SH-SY5Y (cell line): ENCODE data around the gene RAD51B.

ENCODE experiments used
- GATA2 ChIP-seq: IDR thresholded peaks from 2 replicates; pipeline ENCODE4 v1.6.1; 2011; ENCODE audit warnings: mild to moderate bottlenecking, low read depth, low read length
- GATA3 ChIP-seq: IDR thresholded peaks from 2 replicates; pipeline ENCODE4 v1.6.1; 2011; ENCODE audit warnings: low read depth, mild to moderate bottlenecking, low read length, moderate library complexity

RAD51B gene

GRCh38 chr14:68462683-68463082, 643.1 kb downstream of the RAD51B start:
- no peak for TF ChIP-seq GATA3
- no peak for TF ChIP-seq GATA2

GRCh38 chr14:68463299-68463698, 643.7 kb downstream of the RAD51B start:
- TF ChIP-seq GATA3 (no peak), GATA2 (no peak)

DNA sequence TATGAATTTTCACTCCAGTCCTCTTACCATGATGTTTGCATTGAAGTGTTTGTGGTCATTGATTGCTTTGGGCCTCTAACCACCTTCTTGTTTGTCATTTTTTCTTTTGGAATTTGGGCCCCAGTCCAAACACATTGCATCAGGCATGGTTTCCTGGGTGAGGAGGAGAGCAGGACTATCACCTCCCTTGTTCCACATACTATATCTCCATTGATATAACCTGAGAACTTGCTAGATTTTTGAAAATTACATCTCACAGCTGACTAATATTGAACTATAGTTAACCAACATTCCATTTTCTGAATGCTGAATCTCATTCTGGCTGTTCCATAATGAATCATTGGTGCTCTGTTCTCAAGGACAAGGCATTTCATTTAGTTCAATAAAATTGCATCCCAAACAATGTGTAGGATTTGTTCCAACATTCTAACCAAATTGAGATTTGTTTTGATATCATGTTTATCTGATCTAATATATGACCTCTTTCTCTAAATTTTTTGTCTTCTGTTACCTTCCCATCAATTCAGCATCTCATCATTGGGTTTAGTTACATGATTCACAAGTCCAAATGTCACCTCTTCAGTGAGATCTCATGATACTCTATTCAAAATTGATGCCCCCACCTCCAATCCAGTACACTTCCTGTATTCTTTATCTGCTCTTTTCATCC, 644.3 kb downstream of the RAD51B start:
- TF ChIP-seq GATA2 (no peak), GATA3 (no peak)

DNA sequence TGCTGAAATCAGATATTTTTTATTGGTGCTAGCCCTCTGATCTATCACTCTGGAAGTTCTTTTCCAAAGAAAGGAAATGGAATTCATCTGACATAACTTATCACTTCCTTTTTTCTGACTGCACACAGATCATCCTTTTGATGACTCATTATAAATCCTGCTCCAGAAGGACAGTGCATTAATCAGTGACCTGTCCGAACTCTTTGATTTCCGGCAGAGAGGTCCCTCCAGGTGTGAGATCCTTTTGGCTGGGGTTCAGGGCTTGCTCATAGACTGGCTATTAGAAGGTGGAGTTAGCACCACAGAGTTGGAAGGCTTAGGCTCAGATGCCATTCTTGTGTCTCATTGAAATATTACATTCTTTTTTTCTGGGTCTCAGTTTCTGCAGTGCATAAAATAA, 645.1 kb downstream of the RAD51B start:
- TF ChIP-seq GATA3, result no peak
- no peak for TF ChIP-seq GATA2

- TF ChIP-seq GATA2, result no peak
- no peak for TF ChIP-seq GATA3
Observed at GRCh38 chr14:68466491-68466977, 647.0 kb downstream of the RAD51B start.

DNA sequence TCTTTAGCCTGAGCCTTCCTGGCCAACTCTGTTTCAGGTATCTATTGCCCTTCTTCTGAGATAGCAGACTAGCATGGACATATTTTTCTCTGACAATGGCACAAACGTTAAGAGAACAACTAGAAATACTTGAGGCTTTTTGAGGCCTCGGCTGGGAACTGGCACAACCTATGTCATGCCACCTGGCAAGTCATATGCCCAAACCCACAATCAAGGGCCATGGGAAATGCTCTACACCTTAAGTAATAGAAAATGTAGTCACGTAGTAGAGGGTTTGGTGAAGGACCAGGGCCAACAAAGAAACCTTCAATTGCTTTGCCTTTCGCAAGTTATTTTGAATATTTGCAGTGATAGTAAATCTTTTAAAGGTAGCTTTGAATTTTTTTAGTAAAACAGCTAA, 647.8 kb downstream of the RAD51B start:
- TF ChIP-seq GATA2 (no peak), GATA3 (no peak)

DNA sequence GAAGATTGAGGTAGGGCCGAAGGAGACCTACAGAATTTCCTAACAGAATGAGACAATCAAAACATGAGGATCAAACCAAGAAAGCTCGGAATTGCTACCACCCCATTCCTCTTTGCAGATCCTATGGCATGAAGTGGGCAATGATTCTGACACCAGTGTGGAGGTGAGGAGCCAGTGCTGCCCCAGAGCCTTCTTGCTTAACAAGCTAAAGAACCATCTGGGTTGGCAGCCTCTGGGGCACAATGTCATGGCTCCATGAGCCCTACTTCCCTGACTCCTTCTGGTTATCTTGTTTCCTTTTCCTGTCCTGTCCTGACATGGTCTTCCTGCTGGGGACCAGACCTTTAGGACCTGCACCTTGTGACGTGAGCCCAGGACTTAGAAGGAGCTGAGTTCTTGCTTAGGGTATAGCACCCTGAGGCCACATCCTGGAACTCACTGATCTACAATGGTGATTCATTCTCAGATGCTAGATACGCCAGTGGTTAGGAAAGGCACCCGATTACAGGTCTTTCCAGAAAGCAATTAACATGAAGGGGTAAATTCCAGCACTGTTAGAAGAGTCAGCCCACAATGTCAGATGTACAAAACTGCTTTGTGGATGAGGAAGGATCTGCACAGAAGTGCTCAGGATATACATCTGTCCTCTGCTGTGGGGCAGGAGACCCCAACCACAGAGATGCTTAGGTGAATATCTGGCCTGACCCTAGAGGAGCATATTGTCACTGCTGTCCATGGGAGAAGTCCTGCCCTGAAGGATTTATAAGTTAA, 649.0 kb downstream of the RAD51B start:
- no peak for TF ChIP-seq GATA3
- no peak for TF ChIP-seq GATA2

- TF ChIP-seq GATA3 (no peak), GATA2 (no peak)
Observed at GRCh38 chr14:68469208-68469713, 649.7 kb downstream of the RAD51B start.

- no peak for TF ChIP-seq GATA2
Observed at GRCh38 chr14:68470361-68470760, 650.8 kb downstream of the RAD51B start.

DNA sequence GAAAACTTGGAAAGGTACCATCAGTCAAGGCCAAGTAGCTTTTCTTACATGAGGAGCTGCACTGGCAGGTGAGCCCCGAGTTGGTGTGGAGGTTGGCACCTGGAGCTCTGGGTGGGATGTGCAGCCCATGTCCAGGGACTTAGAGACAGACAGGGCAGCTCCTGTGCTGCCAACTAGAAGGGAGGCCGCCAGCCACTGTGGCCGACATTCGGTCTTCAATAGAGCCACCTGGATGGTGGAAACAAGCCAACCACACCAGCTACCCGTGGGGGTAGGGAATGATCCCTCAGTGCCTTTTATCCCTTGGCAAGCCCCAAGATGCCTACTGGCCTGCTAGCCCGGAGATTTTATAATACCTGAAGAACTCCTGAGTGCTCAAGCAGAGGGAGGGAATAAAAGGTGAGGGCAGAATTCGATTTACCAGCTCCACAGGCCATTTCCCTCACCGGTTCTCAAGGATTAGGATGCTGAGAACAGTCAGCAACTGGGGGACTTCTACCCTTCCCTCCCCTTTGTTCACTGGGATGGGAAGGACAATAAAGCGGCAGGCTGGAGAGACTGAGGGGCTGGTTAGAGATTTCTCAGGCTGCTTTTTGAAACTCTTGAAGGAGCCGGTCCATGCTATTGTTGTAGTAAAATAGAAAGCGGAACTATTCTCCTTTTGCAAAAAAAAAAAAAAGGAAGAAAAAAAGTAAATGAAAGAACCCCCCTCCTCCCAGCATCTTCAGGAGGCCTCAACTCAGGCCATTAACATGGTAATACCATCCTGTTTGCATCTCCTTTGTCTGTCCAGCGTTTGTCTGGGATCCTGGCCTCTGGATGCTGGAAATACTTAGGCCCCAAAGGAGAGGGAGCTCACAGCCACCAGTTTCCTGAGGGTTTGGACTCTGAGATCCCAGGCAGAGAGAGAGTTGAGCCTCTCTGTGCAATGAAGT, 651.7 kb downstream of the RAD51B start:
- no peak for TF ChIP-seq GATA3
- TF ChIP-seq GATA2, result no peak

DNA sequence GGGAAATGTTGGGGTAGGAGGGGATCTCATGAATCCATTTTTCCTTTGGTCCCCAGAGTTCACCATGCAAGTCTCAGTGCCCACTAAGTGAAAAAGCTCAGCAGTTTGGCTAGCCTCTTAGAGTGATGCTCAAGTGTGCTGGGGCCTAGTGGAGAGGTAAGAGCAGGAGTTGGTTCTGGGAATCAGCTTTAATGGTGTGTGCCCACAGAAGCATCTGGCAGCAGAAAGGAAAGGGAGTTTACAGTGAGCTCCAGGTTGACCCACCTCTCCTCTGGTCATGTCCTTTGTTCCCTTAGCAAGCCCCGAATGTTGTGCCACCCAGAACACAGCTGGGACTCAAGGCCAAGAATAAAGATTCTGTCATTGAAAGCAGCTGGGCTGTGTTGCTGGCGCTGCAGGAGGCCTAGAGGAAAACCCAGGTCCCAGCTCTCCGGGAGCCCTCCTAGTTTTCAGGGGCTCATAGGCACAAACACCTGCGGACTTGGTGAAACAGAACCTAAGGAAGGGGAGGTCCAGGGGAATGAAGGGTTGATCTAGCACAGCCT, 652.5 kb downstream of the RAD51B start:
- TF ChIP-seq GATA2 (no peak), GATA3 (no peak)

DNA sequence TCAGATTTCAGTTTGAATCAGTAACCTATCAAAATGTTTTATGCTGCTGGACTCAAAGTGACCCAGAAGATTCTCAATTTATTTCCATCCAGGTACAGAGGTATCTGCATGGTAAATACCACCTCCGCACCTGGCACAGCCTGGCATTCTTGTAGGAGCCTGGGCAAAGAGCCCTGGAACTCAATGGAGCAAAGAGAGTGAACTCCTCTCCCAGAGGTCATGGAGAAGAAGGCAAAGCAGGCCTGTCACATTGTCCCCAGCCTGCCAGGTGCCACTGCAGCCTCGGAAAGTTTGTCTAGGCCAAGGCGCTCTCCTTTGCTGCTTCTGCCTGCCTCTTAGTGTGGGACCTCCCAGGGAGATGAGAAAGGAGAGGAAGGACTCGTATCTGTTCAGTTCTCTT, 653.5 kb downstream of the RAD51B start:
- TF ChIP-seq GATA2 (no peak), GATA3 (no peak)

DNA sequence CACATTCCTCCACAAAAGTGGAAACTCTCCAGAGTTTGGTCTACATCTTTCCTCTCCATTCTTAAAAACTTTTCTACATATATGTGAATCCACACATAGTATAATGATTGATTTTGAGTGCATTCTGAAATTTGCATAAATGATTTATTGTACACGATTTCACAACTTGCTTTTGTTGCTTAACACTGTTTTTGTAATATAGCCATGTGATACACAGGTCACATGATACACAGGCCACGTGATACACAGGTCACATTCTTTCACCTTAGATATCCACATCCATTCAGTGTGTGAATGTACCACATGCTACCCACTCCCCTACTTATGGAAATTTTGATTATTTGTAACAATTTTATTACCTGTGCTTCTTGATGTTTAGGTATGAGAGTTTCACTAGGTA, 654.2 kb downstream of the RAD51B start:
- TF ChIP-seq GATA2, result no peak
- TF ChIP-seq GATA3, result no peak

DNA sequence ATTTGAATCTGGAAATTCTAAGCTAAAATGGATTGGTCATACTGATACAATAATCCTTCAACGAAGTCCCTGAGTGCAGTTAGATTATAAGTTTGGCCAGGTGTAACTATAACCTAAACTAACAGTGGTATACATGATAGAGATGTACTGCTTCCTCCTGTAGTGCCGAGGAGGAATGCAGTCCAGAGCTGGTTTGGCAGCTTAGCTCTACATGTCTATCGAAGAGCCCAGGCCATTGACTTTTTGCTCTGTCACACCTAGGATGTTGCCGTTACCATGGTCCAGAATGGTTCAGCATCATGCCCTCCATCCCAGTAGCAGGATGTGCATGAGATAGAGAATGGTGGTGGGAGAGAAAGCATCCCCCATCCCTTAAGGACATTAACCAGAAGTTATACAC, 655.2 kb downstream of the RAD51B start:
- TF ChIP-seq GATA3 (no peak), GATA2 (no peak)
